Mucosa of rectum (tissue), 2 donors: ENCODE results near the gene GGA2.
"Not testable (repeated sequence)": the region's sequence is repeated elsewhere in the genome, so short reads cannot be mapped to it uniquely, and the experiment has no call there.

Experiments used
- H3K27ac ChIP-seq, 2 donors: one replicate each; pipeline ENCODE4 v1.7.0; 2013; ENCODE audit warnings: inconsistent platforms in 2 of 2, low read depth in 2 of 2, low read length in 2 of 2
- H3K27me3 ChIP-seq, 2 donors: one replicate each; pipeline ENCODE4 v1.7.0; 2013; ENCODE audit warnings: low read length in 2 of 2; ENCODE audit not compliant: control insufficient read depth in 2 of 2, insufficient read depth in 2 of 2
- H3K36me3 ChIP-seq, 2 donors: one replicate each; pipeline ENCODE4 v1.7.0; 2013; ENCODE audit warnings: low read length in 2 of 2; ENCODE audit not compliant: control insufficient read depth in 2 of 2, insufficient read depth in 2 of 2
- H3K4me1 ChIP-seq, 2 donors: one replicate each; pipeline ENCODE4 v1.7.0; 2013; ENCODE audit warnings: low read length in 2 of 2, mild to moderate bottlenecking in 1 of 2; ENCODE audit not compliant: control insufficient read depth in 2 of 2, insufficient read depth in 2 of 2
- H3K4me3 ChIP-seq, 2 donors: one replicate each; pipeline ENCODE4 v1.7.0; 2013; ENCODE audit warnings: low read length in 2 of 2
- H3K9ac ChIP-seq, 2 donors: one replicate each; pipeline ENCODE4 v1.7.0; 2013; ENCODE audit warnings: low read length in 2 of 2, low read depth in 1 of 2, mild to moderate bottlenecking in 1 of 2
- H3K9me3 ChIP-seq, 2 donors: one replicate each; pipeline ENCODE4 v1.7.0; 2013; ENCODE audit warnings: low read length in 2 of 2; ENCODE audit not compliant: control insufficient read depth in 2 of 2
- donor health status: healthy.
- donor health status: Normal muscosa, but diverticular disease.

The GGA2 gene

DNA sequence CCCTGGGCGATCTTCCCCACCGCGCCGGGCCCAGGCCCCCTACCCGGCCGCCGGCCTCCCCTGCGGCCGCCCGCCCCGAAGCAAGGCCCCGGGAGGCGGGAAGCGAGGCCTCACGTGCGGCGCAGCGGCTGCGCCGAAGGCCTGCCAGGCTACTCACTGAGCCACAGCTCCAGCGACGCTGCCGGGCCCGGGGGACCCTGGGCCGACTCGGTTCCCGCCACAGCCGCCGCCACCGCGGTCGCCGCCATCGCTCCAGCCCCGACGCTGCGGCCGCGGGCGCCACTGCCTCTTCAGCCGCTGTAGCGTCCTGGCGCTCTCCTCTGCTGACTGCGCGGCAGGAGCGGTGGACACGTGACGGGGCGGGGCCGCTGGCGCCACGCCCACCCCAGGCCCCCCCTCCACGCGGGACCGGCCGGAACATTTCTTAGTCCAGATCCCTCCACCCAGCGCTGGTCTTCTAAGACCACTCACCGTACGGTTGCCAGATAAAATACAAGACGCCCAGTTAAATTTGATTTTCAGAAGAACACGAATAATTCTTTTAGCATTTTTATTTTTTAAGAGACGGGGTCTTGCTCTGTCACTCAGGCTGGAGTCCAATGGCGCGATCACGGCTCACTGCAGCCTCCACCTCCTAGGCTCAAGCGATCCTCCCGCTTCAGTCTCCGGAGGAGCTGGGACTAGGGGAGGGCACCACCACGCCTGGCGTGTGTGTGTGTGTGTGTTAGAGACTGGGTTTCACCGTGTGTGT, at the start of gene GGA2:
Gene GGA2, minus strand, starts transcription at position 331 of the 751 bp plus-strand sequence. Its CDS starts 83 bp downstream, at position 248.
- peak within 1 kb of the TSS; percentile 63 to 78 for H3K9ac ChIP-seq
- H3K36me3 ChIP-seq = peaks cover 0 to 5% of the 10 kb centered on the region in 2 donors
- H3K4me3 ChIP-seq = peak within 1 kb of the TSS; percentile 80 to 84
- H3K27ac ChIP-seq = peak within 1 kb of the TSS; percentile 63 to 75
- H3K4me1 ChIP-seq = peaks cover 14 to 16% of the 10 kb centered on the region in 2 donors
- H3K27me3 ChIP-seq = no peaks in the 10 kb centered on the region
- no peaks in the 10 kb centered on the region for H3K9me3 ChIP-seq

- H3K27me3 ChIP-seq = no peaks in the 10 kb centered on the region
- H3K9ac ChIP-seq = peak overlapping the region; percentile 69 to 75
- H3K36me3 ChIP-seq = peaks cover 24 to 32% of the 10 kb centered on the region in 2 donors
- H3K9me3 ChIP-seq = no peaks in the 10 kb centered on the region
- peak overlapping the region; percentile 75 to 81 for H3K4me3 ChIP-seq
- peak overlapping the region; percentile 83 to 86 for H3K27ac ChIP-seq
- peaks cover 6 to 8% of the 10 kb centered on the region in 2 donors for H3K4me1 ChIP-seq
Measured at GRCh38 chr16:23557779-23558702, 47.7 kb upstream of the GGA2 start.

GRCh38 chr16:23556881-23557778, 46.8 kb upstream of the GGA2 start, which contains the start of the genes EARS2 and UBFD1:
Gene EARS2, minus strand, starts transcription at chr16:23557350. Its CDS starts 7 bp downstream, at chr16:23557343.
Gene UBFD1, plus strand, starts transcription at chr16:23557727. Its CDS starts 16 bp downstream, at chr16:23557743.
- H3K9ac ChIP-seq = peak within 1 kb of the TSS; percentile 72 to 75
- no peaks in the 10 kb centered on the region for H3K27me3 ChIP-seq
- peak within 1 kb of the TSS; percentile 83 to 86 for H3K27ac ChIP-seq
- H3K4me3 ChIP-seq = peak within 1 kb of the TSS; percentile 75 to 81
- H3K9me3 ChIP-seq = no peaks in the 10 kb centered on the region
- H3K4me1 ChIP-seq = peaks cover 6 to 8% of the 10 kb centered on the region in 2 donors
- H3K36me3 ChIP-seq = peaks cover 16 to 31% of the 10 kb centered on the region in 2 donors

- peaks cover 6 to 8% of the 10 kb centered on the region in 2 donors for H3K4me1 ChIP-seq
- no peak overlapping the region for H3K4me3 ChIP-seq
- H3K27ac ChIP-seq = no peak overlapping the region
- peaks cover 13 to 28% of the 10 kb centered on the region in 2 donors for H3K36me3 ChIP-seq
- no peaks in the 10 kb centered on the region for H3K27me3 ChIP-seq
- H3K9me3 ChIP-seq = no peaks in the 10 kb centered on the region
- no peak overlapping the region for H3K9ac ChIP-seq
Measured at GRCh38 chr16:23554536-23554935, 44.2 kb upstream of the GGA2 start.

GRCh38 chr16:23552161-23552560, 41.9 kb upstream of the GGA2 start:
- H3K36me3 ChIP-seq = peaks cover 22 to 40% of the 10 kb centered on the region in 2 donors
- no peak overlapping the region for H3K27ac ChIP-seq
- H3K27me3 ChIP-seq = no peaks in the 10 kb centered on the region
- no peak overlapping the region for H3K4me3 ChIP-seq
- H3K9me3 ChIP-seq = no peaks in the 10 kb centered on the region
- no peak overlapping the region for H3K9ac ChIP-seq
- peaks cover 0 to 3% of the 10 kb centered on the region in 2 donors for H3K4me1 ChIP-seq

GRCh38 chr16:23549938-23550337, 39.6 kb upstream of the GGA2 start:
- Histone ChIP-seq H3K9me3 (no peaks in the 10 kb centered on the region), H3K27ac (no peak overlapping the region), H3K36me3 (peaks cover 34 to 61% of the 10 kb centered on the region in 2 donors), H3K27me3 (no peaks in the 10 kb centered on the region), H3K4me3 (no peak overlapping the region), H3K4me1 (no peaks in the 10 kb centered on the region), H3K9ac (no peak overlapping the region)

- no peaks in the 10 kb centered on the region for H3K9me3 ChIP-seq
- H3K4me1 ChIP-seq = no peaks in the 10 kb centered on the region
- H3K4me3 ChIP-seq = no peak overlapping the region
- no peak overlapping the region for H3K9ac ChIP-seq
- no peak overlapping the region for H3K27ac ChIP-seq
- no peaks in the 10 kb centered on the region for H3K27me3 ChIP-seq
- H3K36me3 ChIP-seq = peaks cover 29 to 57% of the 10 kb centered on the region in 2 donors
Measured at GRCh38 chr16:23544436-23544835, 34.1 kb upstream of the GGA2 start.

GRCh38 chr16:23540817-23541178, 30.5 kb upstream of the GGA2 start:
- H3K9ac ChIP-seq, H3K4me1 ChIP-seq, H3K27ac ChIP-seq, H3K4me3 ChIP-seq, H3K27me3 ChIP-seq, H3K9me3 ChIP-seq: not testable (repeated sequence)
- peaks cover 21 to 36% of the 10 kb centered on the region in 2 donors for H3K36me3 ChIP-seq

GRCh38 chr16:23539984-23540816, 29.9 kb upstream of the GGA2 start:
- Histone ChIP-seq H3K9me3 (no peaks in the 10 kb centered on the region), H3K4me3 (no peak overlapping the region), H3K4me1 (no peaks in the 10 kb centered on the region), H3K9ac (no peak overlapping the region), H3K36me3 (peaks cover 19 to 34% of the 10 kb centered on the region in 2 donors), H3K27me3 (no peaks in the 10 kb centered on the region), H3K27ac (no peak overlapping the region)
